ELR (cell line): ENCODE results near the gene RYK.

Experiments
- DNase-seq: peaks from one replicate; pipeline ENCODE4 v3.0.0-alpha.2; 2015; ENCODE audit warnings: low read depth

Gene RYK

GRCh38 chr3:134148534-134148933, 102.1 kb downstream of the RYK start:
- no peak for DNase-seq

- no peak for DNase-seq
Measured at GRCh38 chr3:134147411-134147810, 103.2 kb downstream of the RYK start.

GRCh38 chr3:134146666-134147065, 104.0 kb downstream of the RYK start:
- DNase-seq: no peak

GRCh38 chr3:134145183-134145582, 105.5 kb downstream of the RYK start:
- DNase-seq: no peak

- no peak for DNase-seq
Measured at GRCh38 chr3:134144694-134145093, 106.0 kb downstream of the RYK start.

GRCh38 chr3:134143828-134144401, 106.7 kb downstream of the RYK start:
- no peak for DNase-seq

GRCh38 chr3:134136604-134137003, 114.1 kb downstream of the RYK start:
- no peak for DNase-seq

- no peak for DNase-seq
Measured at GRCh38 chr3:134134698-134135415, 115.8 kb downstream of the RYK start.

GRCh38 chr3:134134240-134134639, 116.4 kb downstream of the RYK start:
- DNase-seq: peak; percentile 8

GRCh38 chr3:134132961-134133360, 117.7 kb downstream of the RYK start:
- DNase-seq: no peak

- peak; percentile 37 for DNase-seq
Measured at GRCh38 chr3:134126153-134126552, 124.5 kb downstream of the RYK start.

GRCh38 chr3:134114726-134115125, 135.9 kb downstream of the RYK start:
- no peak for DNase-seq

- no peak for DNase-seq
Measured at GRCh38 chr3:134111616-134112015, 139.0 kb downstream of the RYK start.

GRCh38 chr3:134110963-134111362, 139.7 kb downstream of the RYK start:
- no peak for DNase-seq
